ENCODE measurements around the gene TLR9. TPM values are rescaled to one million over a fixed set of nuclear protein-coding genes. Genes with fewer than 3 reads are reported as not detected.

The TLR9 gene
- total and polyA plus RNA-seq, 2 donors (not counting 1 experiment from before 2014, with no cell fraction given) = under 0.01 TPM; not detected in 1

- Histone ChIP-seq H3K36me3 (ENCODE audit: control insufficient read depth, insufficient read depth, low read length) (peaks cover 33% of the 10 kb centered on the region), H3K9ac (ENCODE audit: insufficient read depth, low read length) (no peak overlapping the region), H3K4me3 (replicated peaks in 1 of 4; ENCODE audit: control extremely low read depth in 1 of 4, insufficient read depth in 1 of 4, low read depth in 3 of 4, low read length in 4 of 4) (no peak overlapping the region), H3K4me2 (ENCODE audit: extremely low read depth, insufficient read depth, low read length) (no peak overlapping the region), H3K27me3 (ENCODE audit: control insufficient read depth, insufficient read depth, low read length) (no peaks in the 10 kb centered on the region), H3K79me2 (ENCODE audit: control insufficient read depth, insufficient read depth, low read length) (no peaks in the 10 kb centered on the region), H3K27ac (ENCODE audit: insufficient read depth, low read length) (no peak overlapping the region), H3K4me1 (ENCODE audit: control insufficient read depth, extremely low read depth, insufficient read depth, low read length) (no peaks in the 10 kb centered on the region), H2AFZ (ENCODE audit: low read length) (no peak overlapping the region), H3K9me3 (ENCODE audit: control insufficient read depth, insufficient read depth, low read depth, low read length) (no peaks in the 10 kb centered on the region), H4K20me1 (ENCODE audit: control insufficient read depth, extremely low read depth, insufficient read depth, low read length) (no peaks in the 10 kb centered on the region)
- TF ChIP-seq, protein P1, sequence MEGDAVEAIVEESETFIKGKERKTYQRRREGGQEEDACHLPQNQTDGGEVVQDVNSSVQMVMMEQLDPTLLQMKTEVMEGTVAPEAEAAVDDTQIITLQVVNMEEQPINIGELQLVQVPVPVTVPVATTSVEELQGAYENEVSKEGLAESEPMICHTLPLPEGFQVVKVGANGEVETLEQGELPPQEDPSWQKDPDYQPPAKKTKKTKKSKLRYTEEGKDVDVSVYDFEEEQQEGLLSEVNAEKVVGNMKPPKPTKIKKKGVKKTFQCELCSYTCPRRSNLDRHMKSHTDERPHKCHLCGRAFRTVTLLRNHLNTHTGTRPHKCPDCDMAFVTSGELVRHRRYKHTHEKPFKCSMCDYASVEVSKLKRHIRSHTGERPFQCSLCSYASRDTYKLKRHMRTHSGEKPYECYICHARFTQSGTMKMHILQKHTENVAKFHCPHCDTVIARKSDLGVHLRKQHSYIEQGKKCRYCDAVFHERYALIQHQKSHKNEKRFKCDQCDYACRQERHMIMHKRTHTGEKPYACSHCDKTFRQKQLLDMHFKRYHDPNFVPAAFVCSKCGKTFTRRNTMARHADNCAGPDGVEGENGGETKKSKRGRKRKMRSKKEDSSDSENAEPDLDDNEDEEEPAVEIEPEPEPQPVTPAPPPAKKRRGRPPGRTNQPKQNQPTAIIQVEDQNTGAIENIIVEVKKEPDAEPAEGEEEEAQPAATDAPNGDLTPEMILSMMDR (conservative IDR thresholded peaks at IDR 0.05 in 1 of 2, IDR thresholded peaks at IDR 0.05 in 1 of 2; ENCODE audit: low read depth in 1 of 2, low read length in 2 of 2) = no peak
- no peak for TF ChIP-seq EZH2 (IDR thresholded peaks at IDR 0.05; ENCODE audit: low read length, missing control alignments)
- peak in 1 of 2 donors; percentile 78 for DNase-seq (ENCODE audit: low read depth in 2 of 2)
Observed at GRCh38 chr3:52210550-52211046, 14.8 kb downstream of the TLR9 start.

DNA sequence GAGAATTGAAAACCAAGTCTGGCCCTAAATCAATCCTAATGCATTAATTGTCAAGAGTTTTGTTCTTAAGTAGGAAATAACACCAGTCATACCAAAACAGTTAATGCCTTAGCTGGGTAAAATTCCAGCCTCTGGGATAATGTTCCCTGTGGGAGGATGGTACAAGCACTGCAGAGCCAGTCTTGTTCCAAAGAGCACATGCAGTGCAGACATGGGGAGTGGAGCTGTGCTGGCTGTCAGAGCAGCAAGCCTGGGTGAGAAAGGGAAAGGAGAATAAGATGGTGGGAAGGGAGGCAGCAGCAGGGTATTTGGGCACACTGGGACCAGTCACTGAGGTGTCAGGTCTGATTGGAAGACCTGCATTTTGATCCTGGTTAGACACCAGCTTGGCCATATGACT is 15.4 kb downstream of the TLR9 start:
- Histone ChIP-seq H3K9ac (ENCODE audit: insufficient read depth, low read length) (no peak overlapping the region), H3K27ac (ENCODE audit: insufficient read depth, low read length) (no peak overlapping the region), H3K4me1 (ENCODE audit: control insufficient read depth, extremely low read depth, insufficient read depth, low read length) (no peaks in the 10 kb centered on the region), H3K4me3 (replicated peaks in 1 of 4; ENCODE audit: control extremely low read depth in 1 of 4, insufficient read depth in 1 of 4, low read depth in 3 of 4, low read length in 4 of 4) (no peak overlapping the region), H3K4me2 (ENCODE audit: extremely low read depth, insufficient read depth, low read length) (no peak overlapping the region), H4K20me1 (ENCODE audit: control insufficient read depth, extremely low read depth, insufficient read depth, low read length) (no peaks in the 10 kb centered on the region), H3K9me3 (ENCODE audit: control insufficient read depth, insufficient read depth, low read depth, low read length) (no peaks in the 10 kb centered on the region), H2AFZ (ENCODE audit: low read length) (no peak overlapping the region), H3K27me3 (ENCODE audit: control insufficient read depth, insufficient read depth, low read length) (no peaks in the 10 kb centered on the region), H3K79me2 (ENCODE audit: control insufficient read depth, insufficient read depth, low read length) (no peaks in the 10 kb centered on the region), H3K36me3 (ENCODE audit: control insufficient read depth, insufficient read depth, low read length) (peaks cover 37% of the 10 kb centered on the region)
- TF ChIP-seq, protein P1 (conservative IDR thresholded peaks at IDR 0.05 in 1 of 2, IDR thresholded peaks at IDR 0.05 in 1 of 2; ENCODE audit: low read depth in 1 of 2, low read length in 2 of 2) = no peak
- no peak for DNase-seq (ENCODE audit: low read depth in 2 of 2)

DNA sequence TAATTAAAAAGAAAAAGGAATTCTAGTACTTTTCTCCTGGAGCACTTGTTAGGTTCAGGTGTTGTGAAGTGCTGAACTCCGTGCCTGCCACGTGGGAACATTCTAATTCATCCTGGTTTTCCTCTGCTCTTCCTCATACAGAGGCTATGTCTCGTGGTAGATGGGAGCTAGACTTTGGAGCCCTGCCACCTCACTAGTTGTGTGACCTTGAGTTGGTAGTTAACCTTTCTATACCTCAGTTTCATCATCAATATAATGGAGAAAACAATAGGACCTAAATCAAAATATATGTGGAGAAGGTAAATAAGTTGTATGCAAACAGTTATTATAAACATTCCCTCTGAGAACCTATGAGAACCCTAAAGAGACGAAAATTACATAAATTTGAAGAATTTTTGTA is 16.9 kb downstream of the TLR9 start:
- Histone ChIP-seq H3K36me3 (ENCODE audit: control insufficient read depth, insufficient read depth, low read length) (peaks cover 40% of the 10 kb centered on the region), H3K9ac (ENCODE audit: insufficient read depth, low read length) (no peak overlapping the region), H3K9me3 (ENCODE audit: control insufficient read depth, insufficient read depth, low read depth, low read length) (no peaks in the 10 kb centered on the region), H3K4me2 (ENCODE audit: extremely low read depth, insufficient read depth, low read length) (no peak overlapping the region), H3K4me3 (replicated peaks in 1 of 4; ENCODE audit: control extremely low read depth in 1 of 4, insufficient read depth in 1 of 4, low read depth in 3 of 4, low read length in 4 of 4) (no peak overlapping the region), H3K27me3 (ENCODE audit: control insufficient read depth, insufficient read depth, low read length) (no peaks in the 10 kb centered on the region), H4K20me1 (ENCODE audit: control insufficient read depth, extremely low read depth, insufficient read depth, low read length) (no peaks in the 10 kb centered on the region), H2AFZ (ENCODE audit: low read length) (no peak overlapping the region), H3K79me2 (ENCODE audit: control insufficient read depth, insufficient read depth, low read length) (no peaks in the 10 kb centered on the region), H3K27ac (ENCODE audit: insufficient read depth, low read length) (no peak overlapping the region), H3K4me1 (ENCODE audit: control insufficient read depth, extremely low read depth, insufficient read depth, low read length) (no peaks in the 10 kb centered on the region)
- TF ChIP-seq, protein P1 (conservative IDR thresholded peaks at IDR 0.05 in 1 of 2, IDR thresholded peaks at IDR 0.05 in 1 of 2; ENCODE audit: low read depth in 1 of 2, low read length in 2 of 2) = no peak
- TF ChIP-seq EZH2 (IDR thresholded peaks at IDR 0.05; ENCODE audit: low read length, missing control alignments) = no peak
- DNase-seq (ENCODE audit: low read depth in 2 of 2) = no peak

Measured in fibroblast of lung (primary cell).